OCI-LY7 (cell line): ENCODE measurements around the gene KDM8.

Experiments
- EZH2phosphoT487 ChIP-seq: fragments of 200-600 bp; sonication (generic); IDR thresholded peaks from 2 replicates; pipeline ENCODE4 v1.6.1; 2018; ENCODE audit warnings: low read depth, borderline replicate concordance, mild to moderate bottlenecking, mixed run types, antibody characterized with exemption, low read length, moderate library complexity, mixed read lengths
- TF ChIP-seq, protein P1 (sequence below): fragments of 200-600 bp; sonication (generic); conservative IDR thresholded peaks from 2 replicates; pipeline ENCODE4 v1.5.1; 2014; ENCODE audit warnings: mild to moderate bottlenecking, antibody characterized with exemption, low read length, moderate library complexity, mixed read lengths

DNA sequence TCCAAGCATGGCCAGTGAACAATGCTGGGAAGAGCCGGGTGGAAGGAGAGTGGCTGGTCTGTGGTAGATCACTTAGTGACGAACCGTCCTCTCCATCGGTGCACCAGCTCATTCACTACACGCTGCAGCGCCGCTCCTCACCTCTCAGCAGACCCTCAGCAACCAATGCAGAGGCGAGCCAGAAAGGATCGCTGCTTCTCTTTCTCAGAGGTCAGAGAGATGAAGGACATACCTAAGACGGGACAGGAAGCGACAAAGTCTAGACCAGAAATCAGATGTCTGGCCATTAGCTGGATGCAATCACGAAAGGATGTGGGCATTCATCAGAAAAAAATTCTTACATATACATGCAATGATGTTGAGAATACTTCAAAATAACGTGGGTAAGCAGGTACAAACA lies 38.3 kb downstream of the KDM8 start:
- TF ChIP-seq, protein P1, sequence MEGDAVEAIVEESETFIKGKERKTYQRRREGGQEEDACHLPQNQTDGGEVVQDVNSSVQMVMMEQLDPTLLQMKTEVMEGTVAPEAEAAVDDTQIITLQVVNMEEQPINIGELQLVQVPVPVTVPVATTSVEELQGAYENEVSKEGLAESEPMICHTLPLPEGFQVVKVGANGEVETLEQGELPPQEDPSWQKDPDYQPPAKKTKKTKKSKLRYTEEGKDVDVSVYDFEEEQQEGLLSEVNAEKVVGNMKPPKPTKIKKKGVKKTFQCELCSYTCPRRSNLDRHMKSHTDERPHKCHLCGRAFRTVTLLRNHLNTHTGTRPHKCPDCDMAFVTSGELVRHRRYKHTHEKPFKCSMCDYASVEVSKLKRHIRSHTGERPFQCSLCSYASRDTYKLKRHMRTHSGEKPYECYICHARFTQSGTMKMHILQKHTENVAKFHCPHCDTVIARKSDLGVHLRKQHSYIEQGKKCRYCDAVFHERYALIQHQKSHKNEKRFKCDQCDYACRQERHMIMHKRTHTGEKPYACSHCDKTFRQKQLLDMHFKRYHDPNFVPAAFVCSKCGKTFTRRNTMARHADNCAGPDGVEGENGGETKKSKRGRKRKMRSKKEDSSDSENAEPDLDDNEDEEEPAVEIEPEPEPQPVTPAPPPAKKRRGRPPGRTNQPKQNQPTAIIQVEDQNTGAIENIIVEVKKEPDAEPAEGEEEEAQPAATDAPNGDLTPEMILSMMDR = no peak
- TF ChIP-seq EZH2phosphoT487 = no peak
